GM12878 (cell line): ENCODE measurements around the gene FXYD7. TPM values are rescaled to one million over a fixed set of nuclear protein-coding genes. Genes with fewer than 3 reads are reported as not detected.

Source experiments
- CUX1 ChIP-seq: IDR thresholded peaks from 2 replicates; pipeline ENCODE4 v1.6.1; 2012; ENCODE audit warnings: improper control_type of control experiment, low read depth, low read length; ENCODE audit not compliant: insufficient replicate concordance
- IKZF1 ChIP-seq: fragments of 450-650 bp; conservative IDR thresholded peaks from 2 replicates; pipeline ENCODE4 v1.6.1; 2017; ENCODE audit warnings: antibody characterized with exemption, mild to moderate bottlenecking
- PAX5 ChIP-seq: IDR thresholded peaks from 2 replicates; pipeline ENCODE4 v1.6.1; 2011; ENCODE audit warnings: low read depth, low read length, borderline replicate concordance
- RFX5 ChIP-seq: IDR thresholded peaks from 2 replicates; pipeline ENCODE4 v1.6.1; 2011; ENCODE audit warnings: low read depth, low read length, improper control_type of control experiment
- RUNX3 ChIP-seq: IDR thresholded peaks from 2 replicates; pipeline ENCODE4 v1.6.1; 2012; ENCODE audit warnings: low read length, inconsistent platforms
- SIN3A ChIP-seq: IDR thresholded peaks from 2 replicates; pipeline ENCODE4 v1.6.1; 2012; ENCODE audit warnings: low read depth, low read length, improper control_type of control experiment
- SMAD1 ChIP-seq: fragments of 450-650 bp; IDR thresholded peaks from 2 replicates; pipeline ENCODE4 v1.6.1; 2018; ENCODE audit warnings: mild to moderate bottlenecking, low read depth; ENCODE audit not compliant: partially characterized antibody
- USF1 ChIP-seq: IDR thresholded peaks from 2 replicates; pipeline ENCODE4 v1.6.1; 2011; ENCODE audit warnings: borderline replicate concordance, low read depth, mild to moderate bottlenecking, moderate library complexity, mixed read lengths, low read length; ENCODE audit not compliant: insufficient read depth; ENCODE audit errors: extremely low read length
- ZNF622 ChIP-seq: fragments of 450-650 bp; IDR thresholded peaks from 2 replicates; pipeline ENCODE4 v1.6.1; 2017; ENCODE audit warnings: mild to moderate bottlenecking, inconsistent platforms
- polyA plus RNA-seq, 11 experiments: library from polyadenylated mRNA; depleted of rRNA in 4 of 11; unstranded in 6 of 11; stranded (reverse) in 5 of 11; fragments of >200 nt; fragmentation: Nextera tagmentation in 4 of 11; fragmentation: Illumina TruSeq in 1 of 11; extraction: Ambion mirVana in 4 of 11; extraction: Trizol in 1 of 11; gene quantifications; 1 replicate in 1 of 11; 2 replicates in 10 of 11; pipeline versions ENCODE4 v1.2.1 to v1.2.3, GENCODE V29; 2011 to 2016; ENCODE audit warnings: inconsistent platforms in 2 of 11, missing spikeins in 2 of 11, low read depth in 1 of 11
- total RNA-seq, 4 experiments: library from RNA; depleted of rRNA in 3 of 4; stranded (reverse); fragments of >200 nt in 3 of 4; fragmentation: Illumina TruSeq in 1 of 4; extraction: Trizol in 1 of 4; gene quantifications; 2 replicates each; pipeline versions ENCODE4 v1.2.1 to v1.2.3, GENCODE V29; 2013 to 2021

Gene FXYD7
- total and polyA plus RNA-seq, 10 of the 15 experiments (the other 5 are each of a cell fraction or from before 2014, with no cell fraction given): 0.07 to 0.28 (median 0.12) TPM; not detected in 7

DNA sequence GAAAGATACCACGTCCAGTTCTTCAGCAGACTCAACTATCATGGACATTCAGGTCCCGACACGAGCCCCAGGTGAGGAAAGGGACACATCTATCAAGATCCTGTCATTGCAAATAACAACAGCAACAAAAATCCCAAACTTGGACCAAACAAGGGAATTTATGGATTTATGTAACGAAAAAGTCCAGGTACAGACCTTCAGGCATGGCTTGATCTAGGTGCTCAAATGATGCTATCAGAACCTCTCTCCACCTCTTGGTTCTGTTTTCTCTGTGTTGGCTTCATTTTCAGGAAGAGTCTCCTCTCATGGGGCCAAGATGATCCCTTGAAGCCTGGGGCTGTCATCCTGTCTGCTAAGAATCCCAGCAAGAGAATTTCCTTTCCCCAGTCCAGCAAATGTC, 14.4 kb downstream of the FXYD7 start (continued):
- TF ChIP-seq CUX1 (no peak), SMAD1 (no peak), IKZF1 (no peak), RUNX3 (no peak), PAX5 (no peak), USF1 (no peak), ZNF622 (no peak), RFX5 (no peak), SIN3A (no peak)
